H1 (cell line): ENCODE measurements around the gene CHST11. TPM values are rescaled to one million over a fixed set of nuclear protein-coding genes. Genes with fewer than 3 reads are reported as not detected.

Experiments
- CTCF ChIA-PET: fragments of 300-600 bp; sonication (Branson Sonifier 250); formaldehyde crosslinking; loops from one replicate; lab custom pipeline; 2021; ENCODE audit not compliant: partially characterized antibody; lab: Charles Lee
- POLR2A ChIA-PET: fragments of 300-600 bp; sonication (Branson Sonifier 250); formaldehyde crosslinking; loops from one replicate; lab custom pipeline; 2021; ENCODE audit warnings: inconsistent platforms; ENCODE audit not compliant: partially characterized antibody; lab: Charles Lee
- DNase-seq, 2 experiments: peaks; one replicate each; pipeline versions ENCODE4 v3.0.0 to v3.0.0-alpha.2; 2010 to 2022; ENCODE audit warnings: low spot score in 2 of 2, low read depth in 1 of 2, mixed read lengths in 1 of 2
- FAIRE-seq: peaks from 2 replicates; lab custom pipeline; 2011; peaks lifted over from hg19 to GRCh38; lab: Jason Lieb, UNC
- H2AFZ ChIP-seq: 2 replicates; pipeline ENCODE4 v1.8.1; 2012; ENCODE audit warnings: low read length, inconsistent platforms
- H2AK5ac ChIP-seq: 2 replicates; pipeline ENCODE4 v1.6.1; 2013; ENCODE audit warnings: low read depth, low read length
- H2BK120ac ChIP-seq: replicated peaks from 2 replicates; pipeline ENCODE3; 2013; ENCODE audit warnings: low read depth, low read length, inconsistent platforms
- H2BK12ac ChIP-seq: 2 replicates; pipeline ENCODE4 v1.6.1; 2013; ENCODE audit warnings: low read depth, low read length
- H2BK15ac ChIP-seq: 2 replicates; pipeline ENCODE4 v1.6.1; 2013; ENCODE audit warnings: low read length
- H2BK20ac ChIP-seq: 2 replicates; pipeline ENCODE4 v1.6.1; 2013; ENCODE audit warnings: low read length
- H2BK5ac ChIP-seq: 2 replicates; pipeline ENCODE4 v1.6.1; 2013; ENCODE audit warnings: low read depth, low read length
- H3K14ac ChIP-seq: 2 replicates; pipeline ENCODE4 v1.6.1; 2013; ENCODE audit warnings: inconsistent platforms; ENCODE audit not compliant: insufficient read length
- H3K18ac ChIP-seq: 2 replicates; pipeline ENCODE4 v1.6.1; 2013; ENCODE audit warnings: low read length; ENCODE audit errors: extremely low read depth
- H3K23ac ChIP-seq: 2 replicates; pipeline ENCODE4 v1.6.1; 2013; ENCODE audit warnings: inconsistent platforms; ENCODE audit not compliant: insufficient read length
- H3K23me2 ChIP-seq: 2 replicates; pipeline ENCODE4 v1.6.1; 2013; ENCODE audit warnings: low read depth, low read length
- H3K27ac ChIP-seq: 2 replicates; pipeline ENCODE4 v1.6.1; 2011; ENCODE audit warnings: low read depth, low read length, inconsistent platforms
- H3K27me3 ChIP-seq, 4 experiments: replicated peaks in 1 of 4; 1 replicate in 1 of 4; 2 replicates in 3 of 4; pipeline versions ENCODE4 v1.6.1 to v1.8.1; 2011 to 2013; ENCODE audit warnings: low read length in 3 of 4, mild to moderate bottlenecking in 3 of 4, inconsistent platforms in 2 of 4, mixed read lengths in 2 of 4, moderate library complexity in 1 of 4; ENCODE audit not compliant: control insufficient read depth in 3 of 4, insufficient read depth in 3 of 4; ENCODE audit errors: extremely low read depth in 1 of 4
- H3K36me3 ChIP-seq, 4 experiments: 2 replicates each; pipeline versions ENCODE4 v1.6.1 to v1.8.1; 2011 to 2013; ENCODE audit warnings: mild to moderate bottlenecking in 4 of 4, low read length in 3 of 4, moderate library complexity in 2 of 4, control low read depth in 1 of 4, inconsistent platforms in 1 of 4; ENCODE audit not compliant: insufficient read depth in 4 of 4, control insufficient read depth in 2 of 4
- H3K4ac ChIP-seq: replicated peaks from 2 replicates; pipeline ENCODE3; 2013; ENCODE audit warnings: low read length, low read depth, mixed read lengths, inconsistent platforms; ENCODE audit not compliant: insufficient read length
- H3K4me1 ChIP-seq, 4 experiments: replicated peaks in 1 of 4; 1 replicate in 1 of 4; 2 replicates in 3 of 4; pipeline versions ENCODE4 v1.6.1 to v1.8.1; 2011 to 2013; ENCODE audit warnings: low read length in 3 of 4, inconsistent platforms in 2 of 4, mixed read lengths in 1 of 4; ENCODE audit not compliant: insufficient read depth in 4 of 4, control insufficient read depth in 3 of 4
- H3K4me2 ChIP-seq, 2 experiments: 2 replicates each; pipeline versions ENCODE4 v1.6.1 to v1.8.1; 2011 to 2013; ENCODE audit warnings: low read depth in 2 of 2, low read length in 2 of 2, control low read depth in 1 of 2, inconsistent platforms in 1 of 2, mild to moderate bottlenecking in 1 of 2; ENCODE audit not compliant: insufficient read depth in 1 of 2
- H3K4me3 ChIP-seq, 4 experiments: fragments of 200-600, 300-600 bp in 1 of 4; sonication (generic), shearing (Covaris generic), sonication (Bioruptor Twin) in 1 of 4; 2 replicates each; pipeline versions ENCODE4 v1.5.1 to v1.8.1; 2011 to 2016; ENCODE audit warnings: low read length in 4 of 4, low read depth in 3 of 4, control low read depth in 2 of 4, inconsistent platforms in 2 of 4, mild to moderate bottlenecking in 2 of 4, mixed read lengths in 1 of 4, moderate library complexity in 1 of 4; ENCODE audit not compliant: insufficient read depth in 2 of 4; ENCODE audit errors: extremely low read depth in 1 of 4
- H3K56ac ChIP-seq: replicated peaks from 2 replicates; pipeline ENCODE3; 2013; ENCODE audit warnings: low read depth, mild to moderate bottlenecking, mixed read lengths, low read length, inconsistent platforms; ENCODE audit not compliant: insufficient read length
- H3K79me1 ChIP-seq: 2 replicates; pipeline ENCODE4 v1.6.1; 2013; ENCODE audit warnings: low read depth, low read length, control low read depth
- H3K79me2 ChIP-seq, 2 experiments: 2 replicates each; pipeline versions ENCODE4 v1.6.1 to v1.8.1; 2012 to 2013; ENCODE audit warnings: low read length in 2 of 2, mild to moderate bottlenecking in 2 of 2, inconsistent platforms in 1 of 2; ENCODE audit not compliant: insufficient read depth in 2 of 2, control insufficient read depth in 1 of 2
- H3K9ac ChIP-seq, 4 experiments: replicated peaks in 1 of 4; 1 replicate in 1 of 4; 2 replicates in 3 of 4; pipeline versions ENCODE4 v1.6.1 to v1.8.1; 2011 to 2013; ENCODE audit warnings: low read depth in 3 of 4, low read length in 3 of 4, control low read depth in 2 of 4, mild to moderate bottlenecking in 2 of 4, moderate library complexity in 2 of 4, inconsistent platforms in 1 of 4; ENCODE audit errors: extremely low read depth in 1 of 4
- H3K9me3 ChIP-seq, 2 experiments: 2 replicates each; pipeline versions ENCODE4 v1.6.1 to v1.8.1; 2012 to 2013; ENCODE audit warnings: mild to moderate bottlenecking in 2 of 2, moderate library complexity in 2 of 2, control low read depth in 1 of 2, inconsistent platforms in 1 of 2, low read depth in 1 of 2, low read length in 1 of 2, mixed read lengths in 1 of 2; ENCODE audit not compliant: insufficient read depth in 2 of 2
- H4K20me1 ChIP-seq, 2 experiments: replicated peaks in 1 of 2; 2 replicates each; pipeline versions ENCODE3 to v1.8.1; 2011 to 2013; ENCODE audit warnings: inconsistent platforms in 2 of 2, low read length in 2 of 2, mild to moderate bottlenecking in 1 of 2; ENCODE audit not compliant: insufficient read depth in 2 of 2, control insufficient read depth in 1 of 2
- H4K5ac ChIP-seq: 2 replicates; pipeline ENCODE4 v1.6.1; 2013; ENCODE audit warnings: low read length, low read depth, mixed read lengths, inconsistent platforms; ENCODE audit not compliant: insufficient read length
- H4K8ac ChIP-seq: 2 replicates; pipeline ENCODE4 v1.8.0; 2013; ENCODE audit warnings: mild to moderate bottlenecking, moderate library complexity, low read length, inconsistent platforms; ENCODE audit not compliant: insufficient read depth; ENCODE audit errors: extremely low read depth
- H4K91ac ChIP-seq: replicated peaks from 2 replicates; pipeline ENCODE3; 2013; ENCODE audit warnings: low read length, mixed read lengths, inconsistent platforms; ENCODE audit not compliant: insufficient read length
- ASH2L ChIP-seq: fragments of 200-600, 300-600 bp; sonication (generic); IDR thresholded peaks from one replicate; pipeline ENCODE4 v1.7.1; 2017; ENCODE audit warnings: low read length
- GTF2F1 ChIP-seq: IDR thresholded peaks from 2 replicates; pipeline ENCODE4 v1.6.1; 2012; ENCODE audit warnings: low read depth, low read length, improper control_type of control experiment, borderline replicate concordance
- HDAC2 ChIP-seq, 2 experiments: fragments of 300-600 bp in 1 of 2; sonication (generic) in 1 of 2; IDR thresholded peaks; 2 replicates each; pipeline ENCODE4 v1.6.1; 2011 to 2012; ENCODE audit warnings: low read depth in 2 of 2, low read length in 2 of 2, mild to moderate bottlenecking in 2 of 2, moderate library complexity in 2 of 2, borderline replicate concordance in 1 of 2, inconsistent platforms in 1 of 2
- NRF1 ChIP-seq: IDR thresholded peaks from 2 replicates; pipeline ENCODE4 v1.6.1; 2011; ENCODE audit warnings: mild to moderate bottlenecking, low read depth, low read length, improper control_type of control experiment
- RAD21 ChIP-seq, 2 experiments: IDR thresholded peaks in 1 of 2; conservative IDR thresholded peaks in 1 of 2; 2 replicates each; pipeline ENCODE4 v1.6.1; 2011; ENCODE audit warnings: low read depth in 2 of 2, low read length in 2 of 2, improper control_type of control experiment in 1 of 2, inconsistent platforms in 1 of 2, mild to moderate bottlenecking in 1 of 2, moderate library complexity in 1 of 2
- RNF2 ChIP-seq: fragments of 200-900, 300-1000 bp; sonication (generic); IDR thresholded peaks from 2 replicates; pipeline ENCODE4 v1.7.1; 2016; ENCODE audit warnings: borderline replicate concordance, low read depth, mild to moderate bottlenecking, antibody characterized with exemption, low read length; ENCODE audit not compliant: poor library complexity, severe bottlenecking; ENCODE audit errors: missing control alignments
- SP2 ChIP-seq: IDR thresholded peaks from 2 replicates; pipeline ENCODE4 v1.6.1; 2012; ENCODE audit warnings: mild to moderate bottlenecking, low read length, inconsistent platforms
- TBP ChIP-seq: IDR thresholded peaks from 2 replicates; pipeline ENCODE4 v1.6.1; 2011; ENCODE audit warnings: low read depth, low read length, improper control_type of control experiment
- ZNF274 ChIP-seq: IDR thresholded peaks from 2 replicates; pipeline ENCODE4 v1.7.0; 2012; ENCODE audit warnings: low read length, borderline replicate concordance; ENCODE audit errors: extremely low read depth
- WGBS, 2 experiments: shearing (Covaris generic) in 1 of 2; methylation state at CpG; one replicate each; pipeline versions ENCODE4 v1.1.6 to v1.1.7; 2013 to 2015; ENCODE audit warnings: low lambda C conversion rate in 2 of 2, mixed read lengths in 2 of 2, inconsistent platforms in 1 of 2, low coverage in 1 of 2, missing lambda C conversion rate in 1 of 2; ENCODE audit not compliant: insufficient replicate concordance in 2 of 2, insufficient coverage in 1 of 2, insufficient read length in 1 of 2; ENCODE audit errors: extremely low coverage in 1 of 2, missing lambda C conversion rate in 1 of 2; 5-methylcytosine and 5-hydroxymethylcytosine counted together
- polyA plus RNA-seq, 7 experiments: library from polyadenylated mRNA; depleted of rRNA in 3 of 7; stranded (reverse) in 5 of 7; unstranded in 2 of 7; fragments of >200 nt in 5 of 7; fragments of 200-250 nt in 2 of 7; gene quantifications; 1 replicate in 5 of 7; 2 replicates in 1 of 7; 4 replicates in 1 of 7; pipeline versions ENCODE4 v1.2.1 to v1.2.3, GENCODE V29; 2011 to 2013; ENCODE audit warnings: missing spikeins in 2 of 7, mixed read lengths in 2 of 7
- total RNA-seq: library from RNA; stranded (reverse); fragmentation: NEBNext Ultra II Directional; extraction: Animal tissue kit (Norgen Biotek cat#: 25700); gene quantifications from 2 replicates; pipeline ENCODE4 v1.2.1, GENCODE V29; 2021
- TF ChIP-seq, protein P1 (sequence below): IDR thresholded peaks from 2 replicates; pipeline ENCODE4 v1.6.1; 2012; ENCODE audit warnings: low read length, inconsistent platforms

Gene CHST11
- total and polyA plus RNA-seq, 2 of the 8 experiments (the other 6 are each of a cell fraction or from before 2014, with no cell fraction given), result 14.4 to 20.8 TPM

DNA sequence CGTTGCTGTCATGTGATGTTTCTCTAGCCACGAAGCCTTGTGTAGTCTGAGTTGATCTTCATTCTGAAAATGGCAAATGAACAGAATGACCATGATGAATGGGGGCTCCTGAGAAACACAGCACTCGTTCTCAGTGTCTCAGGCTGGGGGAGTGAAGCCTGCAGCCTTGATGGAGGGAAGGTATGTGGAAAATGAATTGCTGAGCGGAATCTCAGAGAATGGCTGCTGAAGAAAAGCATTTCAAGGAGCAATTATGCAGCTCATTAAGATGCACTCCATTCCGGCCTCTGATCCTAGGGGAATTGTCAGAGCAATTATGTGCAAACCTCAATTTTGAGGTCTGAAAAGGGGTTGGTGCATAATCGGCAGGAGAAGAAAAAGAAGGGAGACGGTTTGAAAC lies 167.1 kb downstream of the CHST11 start:
- no peak overlapping the region for H3K4me2 ChIP-seq
- H2BK15ac ChIP-seq, result no peak overlapping the region
- DNase-seq (no peak), FAIRE-seq (no peak)
- H3K14ac ChIP-seq, result no peak overlapping the region
- no peak overlapping the region for H2AK5ac ChIP-seq
- no peak overlapping the region for H2BK120ac ChIP-seq
- no peak overlapping the region for H2AFZ ChIP-seq
- no peaks in the 10 kb centered on the region for H3K9me3 ChIP-seq
- no peak overlapping the region for H4K5ac ChIP-seq
- H3K9ac ChIP-seq, result no peak overlapping the region
- no peak overlapping the region for H4K8ac ChIP-seq
- H3K27me3 ChIP-seq, result 0 out of 7 replicates have a peak, but pooled peaks cover 0 to 2% (median 0%) of the 10 kb centered on the region in 4 experiments
- no peaks in the 10 kb centered on the region for H3K23me2 ChIP-seq
- H3K18ac ChIP-seq, result no peak overlapping the region
- ChIA-PET CTCF (interaction anchor here (0.7 to 1.8 kb wide), 3 partner anchors 30 to 242 kb away, joined by 3 to 6 read pairs (median 4); no protein-coding TSS in a partner anchor), POLR2A (interaction anchor here (1.3 kb wide), 1 partner anchor 17 kb away, joined by 3 read pairs; no protein-coding TSS in a partner anchor)
- no peaks in the 10 kb centered on the region for H4K20me1 ChIP-seq
- H2BK20ac ChIP-seq, result no peak overlapping the region
- no peaks in the 10 kb centered on the region for H3K79me2 ChIP-seq
- no peak overlapping the region for H2BK5ac ChIP-seq
- no peak overlapping the region for H2BK12ac ChIP-seq
- H3K4me1 ChIP-seq, result peaks cover 0 to 4% (median 1%) of the 10 kb centered on the region in 4 experiments; a peak in 1 of 7 replicates
- no peak overlapping the region for H3K56ac ChIP-seq
- H3K4ac ChIP-seq, result no peak overlapping the region
- no peak overlapping the region for H3K27ac ChIP-seq
- WGBS, 2 experiments, result 77% methylated on average over 7 of the region's 7 CpGs; no CpG with 5 or more reads in 1 of the 2 experiments
- peak overlapping the region; percentile 39 for H3K23ac ChIP-seq
- no peak overlapping the region for H3K4me3 ChIP-seq
- no peak overlapping the region for H4K91ac ChIP-seq
- no peaks in the 10 kb centered on the region for H3K36me3 ChIP-seq
- H3K79me1 ChIP-seq, result no peaks in the 10 kb centered on the region
- TF ChIP-seq, protein P1, sequence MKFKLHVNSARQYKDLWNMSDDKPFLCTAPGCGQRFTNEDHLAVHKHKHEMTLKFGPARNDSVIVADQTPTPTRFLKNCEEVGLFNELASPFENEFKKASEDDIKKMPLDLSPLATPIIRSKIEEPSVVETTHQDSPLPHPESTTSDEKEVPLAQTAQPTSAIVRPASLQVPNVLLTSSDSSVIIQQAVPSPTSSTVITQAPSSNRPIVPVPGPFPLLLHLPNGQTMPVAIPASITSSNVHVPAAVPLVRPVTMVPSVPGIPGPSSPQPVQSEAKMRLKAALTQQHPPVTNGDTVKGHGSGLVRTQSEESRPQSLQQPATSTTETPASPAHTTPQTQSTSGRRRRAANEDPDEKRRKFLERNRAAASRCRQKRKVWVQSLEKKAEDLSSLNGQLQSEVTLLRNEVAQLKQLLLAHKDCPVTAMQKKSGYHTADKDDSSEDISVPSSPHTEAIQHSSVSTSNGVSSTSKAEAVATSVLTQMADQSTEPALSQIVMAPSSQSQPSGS, result no peak
- TF ChIP-seq ZNF274, result no peak
- TF ChIP-seq TBP, result no peak
- TF ChIP-seq RAD21 (IDR thresholded peaks at IDR 0.05 in 1 of 2, conservative IDR thresholded peaks at IDR 0.05 in 1 of 2; ENCODE audit: low read depth in 2 of 2, low read length in 2 of 2), result no peak
- TF ChIP-seq GTF2F1, result no peak
- TF ChIP-seq NRF1, result no peak
- no peak for TF ChIP-seq HDAC2 (IDR thresholded peaks at IDR 0.05; ENCODE audit: borderline replicate concordance in 1 of 2, low read depth in 2 of 2, low read length in 2 of 2)
- TF ChIP-seq ASH2L, result no peak
- no peak for TF ChIP-seq RNF2
- no peak for TF ChIP-seq SP2
